Thoracic aorta (tissue), 2 donors: ENCODE measurements around the gene SH2D3A. TPM values are rescaled to one million over a fixed set of nuclear protein-coding genes. Genes with fewer than 3 reads are reported as not detected.

Source experiments
- ATAC-seq: fragments of 150-250 bp; one replicate; pipeline ENCODE4 v1.8.0; 2017; ENCODE audit warnings: low read depth; ENCODE audit not compliant: insufficient number of reproducible peaks, low FRiP score
- DNase-seq: peaks from one replicate; pipeline ENCODE4 v3.0.0-alpha.2; 2020; ENCODE audit warnings: low spot score
- H3K27ac ChIP-seq, 2 donors: fragments of 200-600 bp; sonication (generic); 1 replicate in 1 of 2; 2 replicates in 1 of 2; pipeline ENCODE4 v1.5.1; 2016; ENCODE audit warnings: mild to moderate bottlenecking in 2 of 2, moderate library complexity in 2 of 2
- H3K27me3 ChIP-seq: fragments of 200-600 bp; sonication (generic); replicated peaks from 2 replicates; pipeline ENCODE4 v1.6.0; 2016; ENCODE audit warnings: mild to moderate bottlenecking; ENCODE audit not compliant: insufficient read depth
- H3K36me3 ChIP-seq: fragments of 200-600 bp; sonication (generic); one replicate; pipeline ENCODE4 v1.5.1; 2016
- H3K4me1 ChIP-seq, 2 donors: fragments of 200-600 bp; sonication (generic); 1 replicate in 1 of 2; 2 replicates in 1 of 2; pipeline versions ENCODE4 v1.5.1 to v1.6.0; 2016; ENCODE audit warnings: low read depth in 2 of 2, mild to moderate bottlenecking in 1 of 2; ENCODE audit not compliant: control insufficient read depth in 1 of 2
- H3K4me3 ChIP-seq: fragments of 200-600 bp; sonication (generic); 2 replicates; pipeline ENCODE4 v1.5.1; 2016; ENCODE audit warnings: mild to moderate bottlenecking
- H3K9me3 ChIP-seq: fragments of 200-600 bp; sonication (generic); 2 replicates; pipeline ENCODE4 v1.5.1; 2016
- CTCF ChIP-seq: fragments of 200-600 bp; sonication (generic); IDR thresholded peaks from one replicate; pipeline ENCODE4 v1.5.1; 2019; ENCODE audit warnings: antibody characterized with exemption
- total RNA-seq, 2 donors: library from RNA; depleted of rRNA; stranded (reverse); fragments of >200 nt; gene quantifications; one replicate each; pipeline versions ENCODE4 v1.1.0 to v1.2.3, GENCODE V29; 2016

Gene SH2D3A
- total RNA-seq, 2 donors from 2014 or later: 0.68 to 7.1 TPM

GRCh38 chr19:6705931-6706632 lies 61.2 kb downstream of the SH2D3A start:
- Histone ChIP-seq H3K36me3 (no peaks in the 10 kb centered on the region), H3K9me3 (no peaks in the 10 kb centered on the region), H3K4me3 (no peak overlapping the region), H3K27me3 (no peaks in the 10 kb centered on the region), H3K27ac (no peak overlapping the region), H3K4me1 (no peaks in the 10 kb centered on the region)
- TF ChIP-seq CTCF: no peak
- DNase-seq: no peak
- no peak for ATAC-seq

Other genes with a start within 250 kb of the SH2D3A start
- 1 to 10 TPM in 1 of 2 donors, under 1 TPM in 1; 0.27 to 1.8 TPM for gene TNFSF9, start 236.4 kb downstream of the SH2D3A start, total RNA-seq
- not detected for gene CD70, start 176.3 kb downstream of the SH2D3A start, total RNA-seq
- gene TNFSF14, start 97.3 kb downstream of the SH2D3A start, total RNA-seq: 10 to 100 TPM in 1 of 2 donors, under 1 TPM in 1; 0.54 to 15.5 TPM
- gene C3, start 46.8 kb downstream of the SH2D3A start, total RNA-seq: 100 to 1,000 TPM; 277 to 754 TPM
- 10 to 100 TPM; 32.2 to 84.2 TPM for gene GPR108, start 29.9 kb downstream of the SH2D3A start, total RNA-seq
- gene TRIP10, start 27.8 kb downstream of the SH2D3A start, total RNA-seq: 100 to 1,000 TPM in 1 of 2 donors, 10 to 100 TPM in 1; 98.2 to 105 TPM
- gene VAV1, start 5.3 kb upstream of the SH2D3A start, total RNA-seq: 10 to 100 TPM in 1 of 2 donors, 1 to 10 TPM in 1; 7.6 to 12.2 TPM
- under 1 TPM; 0.41 to 0.42 TPM for gene ADGRE1, start 120.1 kb upstream of the SH2D3A start, total RNA-seq